ENCODE results near the gene SDK2. TPM values are rescaled to one million over a fixed set of nuclear protein-coding genes. Genes with fewer than 3 reads are reported as not detected.
A peak's percentile ranks its signal among the peaks of the same experiment; 100 is the strongest.

Gene SDK2
- total RNA-seq, 1 donor from 2014 or later: 31.2 TPM

DNA sequence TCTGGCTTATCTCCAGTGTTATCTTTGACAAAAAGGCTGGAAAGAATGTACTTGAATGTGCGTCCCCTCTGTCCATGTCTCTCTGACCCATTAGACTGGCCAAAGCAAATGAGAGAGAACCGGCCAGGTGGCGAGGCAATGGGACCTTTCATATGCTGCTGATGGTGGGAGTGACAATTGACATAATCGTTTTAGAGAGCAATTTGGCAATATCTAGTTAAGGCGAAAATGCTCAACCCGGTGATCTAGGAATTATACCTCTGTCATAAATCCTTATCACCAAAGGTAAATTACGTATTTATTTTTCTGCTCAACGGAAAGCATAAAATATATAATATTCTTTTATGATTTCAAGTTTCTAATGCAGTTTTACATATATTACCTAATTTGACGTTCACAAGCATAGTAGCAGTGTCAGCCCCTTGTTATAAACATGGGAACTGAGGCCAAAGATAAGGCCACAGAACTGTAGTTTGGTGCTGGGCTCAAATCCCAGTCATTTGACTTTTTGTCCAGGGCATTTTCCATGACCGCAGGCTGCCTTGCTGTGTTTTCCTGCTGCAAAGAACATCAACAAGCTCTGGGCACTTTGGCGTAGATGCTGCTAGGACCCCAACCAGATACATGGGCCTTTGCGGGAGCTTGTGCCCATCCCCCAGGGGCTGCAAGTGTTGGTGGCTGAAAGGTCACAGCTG is 14.7 kb upstream of the SDK2 start:
- no peak for DNase-seq (ENCODE audit: low read depth, low spot score)
- no peak overlapping the region for H3K27ac Mint-ChIP-seq (ENCODE audit: unreplicated experiment)
- no peak overlapping the region for H3K4me3 Mint-ChIP-seq
- TF ChIP-seq, protein P1, sequence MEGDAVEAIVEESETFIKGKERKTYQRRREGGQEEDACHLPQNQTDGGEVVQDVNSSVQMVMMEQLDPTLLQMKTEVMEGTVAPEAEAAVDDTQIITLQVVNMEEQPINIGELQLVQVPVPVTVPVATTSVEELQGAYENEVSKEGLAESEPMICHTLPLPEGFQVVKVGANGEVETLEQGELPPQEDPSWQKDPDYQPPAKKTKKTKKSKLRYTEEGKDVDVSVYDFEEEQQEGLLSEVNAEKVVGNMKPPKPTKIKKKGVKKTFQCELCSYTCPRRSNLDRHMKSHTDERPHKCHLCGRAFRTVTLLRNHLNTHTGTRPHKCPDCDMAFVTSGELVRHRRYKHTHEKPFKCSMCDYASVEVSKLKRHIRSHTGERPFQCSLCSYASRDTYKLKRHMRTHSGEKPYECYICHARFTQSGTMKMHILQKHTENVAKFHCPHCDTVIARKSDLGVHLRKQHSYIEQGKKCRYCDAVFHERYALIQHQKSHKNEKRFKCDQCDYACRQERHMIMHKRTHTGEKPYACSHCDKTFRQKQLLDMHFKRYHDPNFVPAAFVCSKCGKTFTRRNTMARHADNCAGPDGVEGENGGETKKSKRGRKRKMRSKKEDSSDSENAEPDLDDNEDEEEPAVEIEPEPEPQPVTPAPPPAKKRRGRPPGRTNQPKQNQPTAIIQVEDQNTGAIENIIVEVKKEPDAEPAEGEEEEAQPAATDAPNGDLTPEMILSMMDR (conservative IDR thresholded peaks at IDR 0.05): no peak
- peaks cover 7% of the 10 kb centered on the region for H3K9me3 Mint-ChIP-seq
- H3K27me3 Mint-ChIP-seq (ENCODE audit: low read depth): peaks cover 3% of the 10 kb centered on the region
- no peaks in the 10 kb centered on the region for H3K4me1 Mint-ChIP-seq
- no peaks in the 10 kb centered on the region for H3K36me3 Mint-ChIP-seq (ENCODE audit: low read depth)

DNA sequence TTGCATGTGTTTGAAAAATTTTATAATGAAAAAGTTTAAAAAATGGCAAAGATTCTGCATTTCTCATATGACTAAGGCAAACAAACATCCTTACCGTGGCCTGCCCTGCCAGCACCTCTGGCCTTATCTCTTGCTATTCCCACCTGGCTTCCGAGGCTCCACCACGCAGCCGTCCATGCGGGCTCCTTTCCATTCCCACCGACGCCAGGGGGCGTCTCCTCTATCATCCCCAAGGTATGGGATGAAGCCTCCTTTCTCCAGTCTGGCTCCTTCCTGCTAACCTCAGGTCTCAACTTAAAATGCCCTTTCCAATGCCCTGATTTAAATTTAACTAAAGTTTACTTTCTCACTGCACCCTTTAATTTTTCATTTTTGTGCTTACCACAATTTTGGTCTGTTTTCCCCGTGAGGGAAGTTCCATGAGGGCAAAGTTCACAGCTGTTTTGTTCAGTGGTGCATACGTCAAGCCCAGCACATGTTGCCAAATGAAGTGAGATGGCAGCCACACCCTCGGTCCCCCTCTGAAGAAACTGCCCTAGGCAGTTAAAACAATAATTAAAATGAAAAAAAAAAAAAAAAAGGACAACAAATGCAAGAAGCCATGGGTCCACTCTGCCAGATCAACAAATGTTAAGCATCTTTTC is 13.3 kb upstream of the SDK2 start:
- Mint-ChIP-seq H3K27me3 (ENCODE audit: low read depth) (peaks cover 3% of the 10 kb centered on the region), H3K36me3 (ENCODE audit: low read depth) (peaks cover 4% of the 10 kb centered on the region), H3K9me3 (peaks cover 14% of the 10 kb centered on the region), H3K4me3 (no peak overlapping the region), H3K4me1 (no peaks in the 10 kb centered on the region), H3K27ac (ENCODE audit: unreplicated experiment) (no peak overlapping the region)
- TF ChIP-seq, protein P1 (conservative IDR thresholded peaks at IDR 0.05): peak; percentile 71
- DNase-seq (ENCODE audit: low read depth, low spot score): peak; percentile 63

DNA sequence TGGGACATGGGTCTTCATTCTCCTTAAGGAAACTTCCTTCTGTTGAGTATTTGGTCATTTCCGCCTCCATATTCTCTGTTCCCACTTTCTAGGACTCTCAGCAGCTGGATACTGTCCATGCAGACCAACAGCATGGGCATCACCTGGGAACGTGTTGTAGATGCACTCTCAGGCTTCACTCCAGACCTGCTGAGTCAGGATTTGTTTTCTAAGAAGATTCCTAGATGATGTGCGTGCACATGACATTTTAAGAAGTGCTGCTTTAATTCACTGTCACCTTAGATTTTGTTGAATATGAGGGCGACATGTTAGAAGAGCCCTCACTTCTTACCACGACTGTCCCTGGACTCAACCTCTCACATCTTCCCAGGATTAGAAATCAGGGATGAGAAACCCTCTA is 10.0 kb upstream of the SDK2 start:
- Mint-ChIP-seq H3K36me3 (ENCODE audit: low read depth) (peaks cover 4% of the 10 kb centered on the region), H3K4me3 (no peak overlapping the region), H3K4me1 (peaks cover 4% of the 10 kb centered on the region), H3K27ac (ENCODE audit: unreplicated experiment) (no peak overlapping the region), H3K27me3 (ENCODE audit: low read depth) (peaks cover 5% of the 10 kb centered on the region), H3K9me3 (peaks cover 14% of the 10 kb centered on the region)
- DNase-seq (ENCODE audit: low read depth, low spot score): no peak
- TF ChIP-seq, protein P1 (conservative IDR thresholded peaks at IDR 0.05): no peak

DNA sequence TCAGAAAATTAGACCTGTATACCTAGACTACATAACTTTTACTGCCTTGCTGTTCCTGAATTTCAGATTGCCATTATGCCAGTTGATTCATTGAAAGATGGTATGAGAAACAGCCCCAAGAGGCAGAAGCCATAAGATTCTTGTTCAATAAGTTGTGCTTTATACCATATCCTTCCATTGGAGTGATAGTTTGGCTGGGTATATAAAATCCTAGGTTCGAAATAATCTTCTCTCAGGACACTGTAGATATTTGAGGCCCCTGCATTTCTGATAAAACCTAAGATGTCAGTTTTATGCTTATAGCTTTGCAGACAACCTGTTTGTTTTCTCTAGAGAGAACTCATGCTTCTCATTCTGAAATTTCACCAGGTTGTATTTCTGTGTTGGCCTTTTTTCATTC is 9.6 kb upstream of the SDK2 start:
- H3K4me1 Mint-ChIP-seq: peaks cover 4% of the 10 kb centered on the region
- DNase-seq (ENCODE audit: low read depth, low spot score): no peak
- peaks cover 6% of the 10 kb centered on the region for H3K27me3 Mint-ChIP-seq (ENCODE audit: low read depth)
- H3K4me3 Mint-ChIP-seq: no peak overlapping the region
- peaks cover 4% of the 10 kb centered on the region for H3K36me3 Mint-ChIP-seq (ENCODE audit: low read depth)
- H3K27ac Mint-ChIP-seq (ENCODE audit: unreplicated experiment): no peak overlapping the region
- TF ChIP-seq, protein P1 (conservative IDR thresholded peaks at IDR 0.05): no peak
- H3K9me3 Mint-ChIP-seq: peaks cover 14% of the 10 kb centered on the region

DNA sequence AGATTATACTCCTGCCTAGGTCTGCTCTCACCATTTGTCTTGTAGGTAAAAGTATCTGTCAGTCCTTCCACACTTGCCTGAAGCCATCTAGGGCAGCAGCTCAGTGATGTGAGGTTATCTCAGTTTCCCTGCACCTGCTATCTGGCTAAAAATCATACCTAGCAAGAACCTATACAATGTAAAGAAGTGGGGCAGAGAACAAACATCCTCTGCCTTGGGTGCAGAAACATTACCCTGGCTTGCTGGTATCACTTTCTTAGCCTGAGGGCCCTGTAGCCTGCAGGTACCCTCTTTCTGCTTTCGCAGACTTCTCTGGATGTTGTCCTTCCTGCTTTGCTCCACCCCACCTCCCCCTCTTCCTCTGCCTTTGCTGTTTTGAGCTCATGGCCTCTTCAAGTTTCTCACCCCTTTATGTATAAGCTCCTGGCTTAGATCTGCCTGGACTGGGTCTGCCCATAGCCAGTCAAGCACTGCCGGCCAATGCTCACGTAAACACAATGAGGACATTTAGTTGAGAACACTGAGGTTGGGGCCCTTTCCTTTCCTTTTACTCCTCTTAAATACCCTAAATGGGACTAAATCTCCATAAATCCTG is 8.7 kb upstream of the SDK2 start:
- Mint-ChIP-seq H3K27ac (ENCODE audit: unreplicated experiment) (no peak overlapping the region), H3K27me3 (ENCODE audit: low read depth) (peaks cover 6% of the 10 kb centered on the region)
- DNase-seq (ENCODE audit: low read depth, low spot score): no peak

More for the DNA sequence above, 8.7 kb upstream of the SDK2 start:
- peaks cover 4% of the 10 kb centered on the region for H3K4me1 Mint-ChIP-seq
- H3K4me3 Mint-ChIP-seq: no peak overlapping the region
- peaks cover 14% of the 10 kb centered on the region for H3K9me3 Mint-ChIP-seq
- TF ChIP-seq, protein P1 (conservative IDR thresholded peaks at IDR 0.05): no peak
- peaks cover 4% of the 10 kb centered on the region for H3K36me3 Mint-ChIP-seq (ENCODE audit: low read depth)
